Measurements from ENCODE around the gene NKIRAS1. TPM values are rescaled to one million over a fixed set of nuclear protein-coding genes. Genes with fewer than 3 reads are reported as not detected.
A peak's percentile ranks its signal among the peaks of the same experiment; 100 is the strongest.
"Not testable (repeated sequence)": the region's sequence is repeated elsewhere in the genome, so short reads cannot be mapped to it uniquely, and the experiment has no call there.

Gene NKIRAS1
- total RNA-seq, 1 donor: 11.9 TPM

DNA sequence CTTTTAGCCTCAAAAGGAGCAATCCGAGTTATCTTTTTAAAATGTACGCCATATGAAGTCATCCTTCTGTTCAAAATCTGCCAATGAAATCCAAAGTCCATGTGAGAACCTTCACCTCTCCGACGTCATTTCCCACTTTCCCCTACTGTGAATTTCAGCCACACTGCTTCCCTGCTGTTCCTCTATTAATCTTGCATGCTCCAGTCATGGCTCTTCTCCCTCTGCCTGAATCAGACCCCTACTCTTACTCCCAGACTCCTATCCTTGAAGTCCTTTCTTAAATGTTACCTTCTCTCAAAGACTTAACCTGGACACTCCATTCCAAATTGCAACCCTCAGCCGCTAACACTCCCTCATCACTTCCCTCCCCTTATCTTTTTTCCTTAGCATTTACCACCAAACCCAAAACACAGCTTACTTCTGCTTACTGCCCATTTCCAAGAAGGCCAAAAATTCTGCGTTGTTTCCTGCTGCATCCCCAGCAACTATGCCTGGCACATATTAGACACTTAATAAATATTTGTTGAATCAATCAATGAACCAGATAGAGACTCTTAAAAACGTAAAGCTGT lies 1.2 kb downstream of the NKIRAS1 start:
- peak overlapping the region; percentile 87 for H3K4me2 ChIP-seq (ENCODE audit: insufficient read depth, low read length)
- H3K36me3 ChIP-seq (ENCODE audit: insufficient read depth, low read length): peaks cover 29% of the 10 kb centered on the region
- peaks cover 34% of the 10 kb centered on the region for H4K20me1 ChIP-seq (ENCODE audit: insufficient read depth, low read length)
- TF ChIP-seq, protein P1, sequence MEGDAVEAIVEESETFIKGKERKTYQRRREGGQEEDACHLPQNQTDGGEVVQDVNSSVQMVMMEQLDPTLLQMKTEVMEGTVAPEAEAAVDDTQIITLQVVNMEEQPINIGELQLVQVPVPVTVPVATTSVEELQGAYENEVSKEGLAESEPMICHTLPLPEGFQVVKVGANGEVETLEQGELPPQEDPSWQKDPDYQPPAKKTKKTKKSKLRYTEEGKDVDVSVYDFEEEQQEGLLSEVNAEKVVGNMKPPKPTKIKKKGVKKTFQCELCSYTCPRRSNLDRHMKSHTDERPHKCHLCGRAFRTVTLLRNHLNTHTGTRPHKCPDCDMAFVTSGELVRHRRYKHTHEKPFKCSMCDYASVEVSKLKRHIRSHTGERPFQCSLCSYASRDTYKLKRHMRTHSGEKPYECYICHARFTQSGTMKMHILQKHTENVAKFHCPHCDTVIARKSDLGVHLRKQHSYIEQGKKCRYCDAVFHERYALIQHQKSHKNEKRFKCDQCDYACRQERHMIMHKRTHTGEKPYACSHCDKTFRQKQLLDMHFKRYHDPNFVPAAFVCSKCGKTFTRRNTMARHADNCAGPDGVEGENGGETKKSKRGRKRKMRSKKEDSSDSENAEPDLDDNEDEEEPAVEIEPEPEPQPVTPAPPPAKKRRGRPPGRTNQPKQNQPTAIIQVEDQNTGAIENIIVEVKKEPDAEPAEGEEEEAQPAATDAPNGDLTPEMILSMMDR (IDR thresholded peaks at IDR 0.05; ENCODE audit: extremely low read depth, low read depth, low read length): no peak
- peak overlapping the region; percentile 1 for H2AFZ ChIP-seq (ENCODE audit: low read length)
- DNase-seq (ENCODE audit: insufficient read length, low spot score, missing footprints): no peak
- no peaks in the 10 kb centered on the region for H3K27me3 ChIP-seq (ENCODE audit: insufficient read depth, low read length)
- peak overlapping the region; percentile 85 for H3K27ac ChIP-seq (ENCODE audit: low read depth, low read length)
- H3K79me2 ChIP-seq (ENCODE audit: insufficient read depth, low read length): peaks cover 44% of the 10 kb centered on the region
- H3K9me3 ChIP-seq (ENCODE audit: low read depth, low read length): no peaks in the 10 kb centered on the region
- peak overlapping the region; percentile 91 for H3K4me3 ChIP-seq (ENCODE audit: insufficient read depth, low read length)
- H3K4me1 ChIP-seq (ENCODE audit: insufficient read depth, low read length): peaks cover 17% of the 10 kb centered on the region

- Histone ChIP-seq H3K36me3 (ENCODE audit: insufficient read depth, low read length) (peaks cover 19% of the 10 kb centered on the region), H4K20me1 (ENCODE audit: insufficient read depth, low read length) (peaks cover 21% of the 10 kb centered on the region), H3K27me3 (ENCODE audit: insufficient read depth, low read length) (no peaks in the 10 kb centered on the region), H3K9me3 (ENCODE audit: low read depth, low read length) (no peaks in the 10 kb centered on the region), H3K79me2 (ENCODE audit: insufficient read depth, low read length) (peaks cover 44% of the 10 kb centered on the region), H3K4me1 (ENCODE audit: insufficient read depth, low read length) (peaks cover 17% of the 10 kb centered on the region), H2AFZ (ENCODE audit: low read length) (no peak overlapping the region), H3K4me3 (ENCODE audit: insufficient read depth, low read length) (no peak overlapping the region), H3K4me2 (ENCODE audit: insufficient read depth, low read length) (no peak overlapping the region), H3K27ac (ENCODE audit: low read depth, low read length) (no peak overlapping the region)
- TF ChIP-seq, protein P1 (IDR thresholded peaks at IDR 0.05; ENCODE audit: extremely low read depth, low read depth, low read length): no peak
- peak; percentile 50 for DNase-seq (ENCODE audit: insufficient read length, low spot score, missing footprints)
These were observed 2.7 kb downstream of the NKIRAS1 start for GRCh38 chr3:23913873-23914743.

DNA sequence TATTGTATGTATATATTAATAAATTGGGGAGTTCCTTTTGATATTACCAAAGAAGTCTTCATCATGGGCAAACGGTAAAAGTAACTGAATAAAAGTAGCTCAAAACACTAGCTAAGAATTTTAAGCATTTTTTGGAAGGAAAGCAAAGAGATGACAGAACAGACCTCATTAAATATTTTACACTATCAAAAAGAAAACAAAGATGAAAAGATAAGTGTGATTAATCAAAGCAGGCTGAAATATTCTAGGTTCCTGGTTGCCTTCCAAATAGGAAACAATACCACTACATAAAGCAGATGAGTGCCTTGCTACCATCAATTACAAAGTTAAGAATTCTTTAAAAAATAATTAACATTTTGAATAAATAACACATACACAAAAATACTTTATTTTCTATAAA lies 3.6 kb downstream of the NKIRAS1 start:
- H3K4me2 ChIP-seq (ENCODE audit: insufficient read depth, low read length): no peak overlapping the region
- H2AFZ ChIP-seq (ENCODE audit: low read length): no peak overlapping the region
- peaks cover 12% of the 10 kb centered on the region for H4K20me1 ChIP-seq (ENCODE audit: insufficient read depth, low read length)
- H3K27ac ChIP-seq (ENCODE audit: low read depth, low read length): no peak overlapping the region
- no peak overlapping the region for H3K4me3 ChIP-seq (ENCODE audit: insufficient read depth, low read length)
- H3K9me3 ChIP-seq (ENCODE audit: low read depth, low read length): no peaks in the 10 kb centered on the region
- TF ChIP-seq, protein P1 (IDR thresholded peaks at IDR 0.05; ENCODE audit: extremely low read depth, low read depth, low read length): no peak
- no peaks in the 10 kb centered on the region for H3K27me3 ChIP-seq (ENCODE audit: insufficient read depth, low read length)
- no peak for DNase-seq (ENCODE audit: insufficient read length, low spot score, missing footprints)
- H3K36me3 ChIP-seq (ENCODE audit: insufficient read depth, low read length): peaks cover 14% of the 10 kb centered on the region
- peaks cover 8% of the 10 kb centered on the region for H3K4me1 ChIP-seq (ENCODE audit: insufficient read depth, low read length)
- H3K79me2 ChIP-seq (ENCODE audit: insufficient read depth, low read length): peaks cover 36% of the 10 kb centered on the region

GRCh38 chr3:23912335-23912734 lies 4.5 kb downstream of the NKIRAS1 start:
- not testable (repeated sequence) for H4K20me1 ChIP-seq (ENCODE audit: insufficient read depth, low read length); H3K4me1 ChIP-seq (ENCODE audit: insufficient read depth, low read length); H3K27ac ChIP-seq (ENCODE audit: low read depth, low read length); DNase-seq (ENCODE audit: insufficient read length, low spot score, missing footprints); H3K9me3 ChIP-seq (ENCODE audit: low read depth, low read length); H3K4me3 ChIP-seq (ENCODE audit: insufficient read depth, low read length); H3K4me2 ChIP-seq (ENCODE audit: insufficient read depth, low read length); H2AFZ ChIP-seq (ENCODE audit: low read length); H3K27me3 ChIP-seq (ENCODE audit: insufficient read depth, low read length); H3K36me3 ChIP-seq (ENCODE audit: insufficient read depth, low read length)
- H3K79me2 ChIP-seq (ENCODE audit: insufficient read depth, low read length): peaks cover 28% of the 10 kb centered on the region

Data from osteoblast (primary cell).